ENCODE results near the gene COLGALT1. TPM values are rescaled to one million over a fixed set of nuclear protein-coding genes. Genes with fewer than 3 reads are reported as not detected.

Gene COLGALT1
- polyA plus RNA-seq, 1 donor = 82.0 TPM

DNA sequence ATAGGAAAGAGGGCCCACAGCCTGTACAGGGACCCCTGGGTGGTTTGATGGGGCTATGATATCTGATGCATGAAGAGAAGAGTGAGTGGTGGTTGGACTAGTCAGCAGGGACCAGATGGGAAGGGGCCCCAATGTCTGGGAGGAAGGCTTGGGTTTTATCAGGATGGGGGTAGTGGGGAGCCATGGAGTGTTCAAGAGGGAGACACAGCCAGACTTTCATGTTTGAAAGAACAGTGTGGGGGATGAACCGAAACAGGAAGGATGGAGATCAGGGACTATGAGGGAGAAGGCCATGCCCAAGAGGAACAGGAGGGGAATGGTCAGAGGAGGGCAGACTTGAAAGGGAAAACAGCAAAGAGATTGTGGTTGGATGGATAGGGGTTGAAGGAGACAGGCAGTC is 69.6 kb downstream of the COLGALT1 start:
- DNase-seq = no peak

DNA sequence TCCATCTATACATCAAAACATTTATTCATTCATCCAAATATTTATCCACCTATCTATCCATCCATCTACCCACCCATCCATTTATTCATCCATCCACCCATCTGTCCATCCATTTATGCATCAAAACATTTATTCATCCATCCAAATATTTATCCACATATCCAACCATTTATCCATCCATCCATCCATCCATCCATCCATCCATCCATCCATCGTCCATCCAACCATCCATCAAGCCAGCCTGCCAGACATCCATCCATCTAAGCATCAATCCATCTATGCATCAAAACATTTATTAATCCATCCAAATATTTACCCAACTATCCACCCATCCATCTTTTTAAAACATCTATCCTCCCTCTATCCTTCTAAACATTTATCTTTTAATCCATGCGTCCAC is 70.5 kb downstream of the COLGALT1 start:
- DNase-seq = no peak

DNA sequence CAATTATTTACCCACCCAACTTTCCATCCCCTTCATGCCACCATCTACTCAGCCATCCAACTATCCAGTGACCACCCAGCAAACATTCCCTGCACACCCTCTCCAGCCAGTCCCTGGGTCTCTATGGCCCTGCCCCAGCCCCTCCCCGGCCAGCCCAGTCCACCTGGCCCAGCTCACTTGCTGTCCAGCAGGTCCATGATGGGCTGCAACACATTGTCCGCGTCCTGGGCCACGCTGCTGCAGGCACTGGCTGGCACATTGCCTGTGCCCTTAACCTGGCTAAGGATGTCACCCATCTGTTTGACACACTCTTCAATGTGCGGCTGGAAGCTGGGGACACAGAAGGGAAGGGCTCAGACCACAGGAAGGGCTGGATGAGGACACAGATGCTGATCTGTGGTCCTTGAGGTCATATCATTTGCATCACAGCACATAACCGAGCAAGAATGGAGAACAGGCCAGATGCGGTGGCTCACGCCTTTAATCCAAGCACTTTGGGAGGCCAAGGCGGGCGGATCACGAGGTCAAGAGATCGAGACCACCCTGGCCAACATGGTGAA is 71.1 kb downstream of the COLGALT1 start:
- DNase-seq = no peak

DNA sequence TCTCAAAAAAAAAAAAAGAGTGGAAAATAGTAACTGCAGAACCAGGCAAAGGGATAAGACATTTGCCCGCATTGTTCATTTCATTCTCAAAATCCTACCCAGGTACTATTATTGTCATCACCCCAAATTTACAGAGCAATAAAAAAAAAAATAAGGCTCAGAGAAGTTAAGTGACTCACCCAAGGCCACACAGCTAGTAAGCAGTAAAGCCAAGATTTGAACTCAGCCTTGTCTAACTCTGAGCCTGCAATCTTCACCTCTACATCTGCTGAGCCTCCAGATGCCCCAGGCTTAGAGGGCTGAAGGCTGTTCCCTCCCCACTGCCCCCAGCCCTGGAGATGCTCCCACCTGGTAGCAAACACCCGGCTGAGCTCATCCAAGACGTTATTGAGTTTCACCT is 71.7 kb downstream of the COLGALT1 start:
- DNase-seq = no peak

DNA sequence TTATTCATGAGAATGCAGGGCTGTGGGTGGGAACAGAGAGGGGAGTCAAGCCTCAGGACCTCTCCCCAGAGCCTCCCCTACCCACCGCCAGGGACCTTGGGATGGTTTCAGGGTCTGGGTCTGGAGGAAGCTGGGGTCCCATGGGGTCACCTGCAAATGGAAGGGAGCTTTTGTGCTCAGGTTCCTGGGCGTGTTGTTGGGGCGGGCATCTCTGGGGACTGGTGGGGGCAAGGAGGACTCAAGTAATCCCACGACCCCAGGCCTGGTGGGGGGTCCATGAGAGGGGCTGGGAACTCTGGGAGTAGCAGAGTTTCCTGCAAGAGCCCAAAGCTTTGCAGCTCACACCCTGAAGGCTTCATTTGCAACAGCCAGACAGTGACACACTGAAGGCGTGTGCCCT is 72.5 kb downstream of the COLGALT1 start:
- DNase-seq = no peak

DNA sequence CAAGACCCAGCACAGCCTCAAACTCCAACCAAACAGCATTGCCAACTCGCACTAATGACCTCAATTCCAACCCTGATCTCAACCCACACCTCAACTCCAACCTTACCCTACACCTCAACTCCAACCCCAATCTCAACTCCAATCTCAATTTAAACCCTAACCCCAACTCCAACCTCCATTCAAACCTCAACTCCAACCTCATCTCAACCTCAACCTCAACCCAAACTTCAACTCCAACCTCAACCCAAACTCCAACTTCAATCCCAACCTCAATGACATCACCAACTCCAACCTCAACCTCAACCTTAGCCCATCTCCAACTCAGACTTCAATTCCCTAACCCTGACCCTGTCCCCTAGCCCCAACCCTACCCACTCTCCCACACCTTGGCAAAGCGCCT is 74.3 kb downstream of the COLGALT1 start:
- DNase-seq = no peak

DNA sequence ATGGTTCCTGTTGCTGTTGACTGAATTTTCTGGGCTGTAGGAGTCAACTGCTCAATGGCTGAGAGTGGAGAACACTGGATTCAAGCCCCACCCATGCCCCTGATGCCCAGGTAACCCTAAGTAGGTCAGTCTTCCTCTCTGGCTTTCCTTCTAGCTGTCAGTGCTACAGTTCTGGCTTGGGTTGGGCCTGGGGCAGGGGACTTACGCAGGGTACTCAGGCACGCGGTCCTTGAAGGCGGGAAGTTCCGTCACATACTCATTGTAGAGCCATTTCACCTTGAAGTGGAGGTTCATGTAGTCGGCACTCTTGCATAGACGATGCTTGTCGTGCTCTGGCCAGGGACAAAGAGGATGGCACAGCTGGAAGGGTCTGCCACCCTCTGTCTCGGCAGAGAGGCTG is 77.1 kb downstream of the COLGALT1 start:
- no peak for DNase-seq

Other genes starting within 250 kb of the COLGALT1 start
- gene MRPL34, start 249.8 kb upstream of the COLGALT1 start, polyA plus RNA-seq (ENCODE audit: insufficient read length) = 37.1 TPM
- gene DDA1, start 246.1 kb upstream of the COLGALT1 start, polyA plus RNA-seq (ENCODE audit: insufficient read length) = 37.7 TPM
- gene ANO8, start 220.8 kb upstream of the COLGALT1 start, polyA plus RNA-seq (ENCODE audit: insufficient read length) = 8.4 TPM
- 14.2 TPM for gene GTPBP3, start 218.1 kb upstream of the COLGALT1 start, polyA plus RNA-seq (ENCODE audit: insufficient read length)
- gene PLVAP, start 178.3 kb upstream of the COLGALT1 start, polyA plus RNA-seq (ENCODE audit: insufficient read length) = 68.7 TPM
- not detected for gene CCDC194, start 161.5 kb upstream of the COLGALT1 start, polyA plus RNA-seq (ENCODE audit: insufficient read length)
- gene BST2, start 150.0 kb upstream of the COLGALT1 start, polyA plus RNA-seq (ENCODE audit: insufficient read length) = 11.4 TPM
- 34.9 TPM for gene MVB12A, start 135.6 kb upstream of the COLGALT1 start, polyA plus RNA-seq (ENCODE audit: insufficient read length)
- gene TMEM221, start 107.0 kb upstream of the COLGALT1 start, polyA plus RNA-seq (ENCODE audit: insufficient read length) = 1.5 TPM
- not detected for gene NXNL1, start 94.7 kb upstream of the COLGALT1 start, polyA plus RNA-seq (ENCODE audit: insufficient read length)
- 23.4 TPM for gene SLC27A1, start 85.1 kb upstream of the COLGALT1 start, polyA plus RNA-seq (ENCODE audit: insufficient read length)
- 62.4 TPM for gene PGLS, start 44.0 kb upstream of the COLGALT1 start, polyA plus RNA-seq (ENCODE audit: insufficient read length)
- 0.10 TPM for gene UNC13A, start 132.7 kb downstream of the COLGALT1 start, polyA plus RNA-seq (ENCODE audit: insufficient read length)
- 43.6 TPM for gene MAP1S, start 163.8 kb downstream of the COLGALT1 start, polyA plus RNA-seq (ENCODE audit: insufficient read length)
- gene FCHO1, start 195.8 kb downstream of the COLGALT1 start, polyA plus RNA-seq (ENCODE audit: insufficient read length) = 1.2 TPM
- gene B3GNT3, start 239.5 kb downstream of the COLGALT1 start, polyA plus RNA-seq (ENCODE audit: insufficient read length) = 0.14 TPM

Measured in hindlimb muscle (tissue), 1 donor.